HepG2 (cell line): ENCODE data around the gene CDH13.

ENCODE experiments used
- CBX2 ChIP-seq, 2 experiments: fragments of 200-600 bp in 1 of 2; sonication (generic); formaldehyde crosslinking in 1 of 2; IDR thresholded peaks; 2 replicates each; pipeline versions ENCODE4 v1.7.0 to v1.8.1; 2018 to 2022; ENCODE audit warnings: low read depth in 2 of 2, low read length in 1 of 2, mild to moderate bottlenecking in 1 of 2, missing genetic modification reagents in 1 of 2
- FOSL2 ChIP-seq: sonication (generic); formaldehyde crosslinking; IDR thresholded peaks from 2 replicates; pipeline ENCODE4 v1.4.0; 2020; ENCODE audit warnings: missing genetic modification reagents
- GATAD2A ChIP-seq: IDR thresholded peaks from 2 replicates; pipeline ENCODE4 v1.6.1; 2016
- POLR2AphosphoS5 ChIP-seq: IDR thresholded peaks from 2 replicates; pipeline ENCODE4 v1.6.1; 2012; ENCODE audit warnings: low read depth, low read length
- ZNF335 ChIP-seq: sonication (generic); formaldehyde crosslinking; IDR thresholded peaks from 2 replicates; pipeline ENCODE4 v1.4.0; 2020; ENCODE audit warnings: missing genetic modification reagents

- no peak for TF ChIP-seq ZNF335 (CRISPR knock-in tag)
- no peak for TF ChIP-seq FOSL2 (CRISPR knock-in tag)
- no peak for TF ChIP-seq CBX2 (IDR thresholded peaks at IDR 0.05; ENCODE audit: low read depth, low read length)
- TF ChIP-seq CBX2 (CRISPR knock-in tag; IDR thresholded peaks at IDR 0.05; ENCODE audit: low read depth), result no peak
- no peak for TF ChIP-seq GATAD2A (CRISPR knock-in tag)
- no peak for TF ChIP-seq POLR2AphosphoS5
Observed at GRCh38 chr16:82628088-82628423, 1.3 kb downstream of the CDH13 start.
